Measurements from ENCODE around the gene MYO10. TPM values are rescaled to one million over a fixed set of nuclear protein-coding genes. Genes with fewer than 3 reads are reported as not detected.

Gene MYO10
- total and polyA plus RNA-seq, 9 donors = 10.8 to 35.8 (median 16.3) TPM

GRCh38 chr5:16733331-16734006 is 202.6 kb downstream of the MYO10 start:
- Histone ChIP-seq H3K4me3 (no peak overlapping the region), H3K27ac (no peak overlapping the region), H3K36me3 (no peaks in the 10 kb centered on the region), H3K9me3 (no peaks in the 10 kb centered on the region), H3K27me3 (no peaks in the 10 kb centered on the region), H3K4me1 (ENCODE audit: insufficient read depth) (peaks cover 2% of the 10 kb centered on the region)
- no peak for TF ChIP-seq POLR2A (IDR thresholded peaks at IDR 0.05)
- TF ChIP-seq CTCF (IDR thresholded peaks at IDR 0.05) = no peak
- TF ChIP-seq EP300 (IDR thresholded peaks at IDR 0.05) = no peak
- intact Hi-C loops (cut with DNase I) = no loop called here
- DNase-seq = no peak
- 81 to 89% (median 86%) methylated on average over 12 of the region's 12 CpGs for WGBS, 3 donors

DNA sequence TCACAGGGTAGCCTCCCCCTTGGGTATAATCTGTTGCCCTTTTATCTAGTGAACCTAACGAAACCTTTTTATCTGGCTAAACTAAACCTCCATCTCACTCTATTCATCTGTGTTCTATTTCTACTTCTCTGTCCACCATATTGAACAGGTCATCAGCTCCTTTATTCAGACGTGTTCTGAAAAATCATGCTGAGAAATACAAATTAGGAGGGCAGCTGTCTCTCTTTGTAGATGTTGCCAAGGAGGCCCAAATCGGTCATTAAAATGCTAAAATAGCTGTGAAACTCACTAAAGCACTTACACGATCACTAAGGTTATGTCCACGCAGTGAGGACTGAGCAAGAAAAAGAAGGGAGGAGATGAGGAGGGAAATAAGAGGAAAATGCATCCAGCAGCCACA is 203.7 kb downstream of the MYO10 start:
- DNase-seq = no peak
- Histone ChIP-seq H3K36me3 (no peaks in the 10 kb centered on the region), H3K4me3 (no peak overlapping the region), H3K4me1 (ENCODE audit: insufficient read depth) (peaks cover 6% of the 10 kb centered on the region), H3K27ac (no peak overlapping the region), H3K9me3 (no peaks in the 10 kb centered on the region), H3K27me3 (no peaks in the 10 kb centered on the region)
- 92 to 93% (median 92%) methylated on average over 5 of the region's 5 CpGs for WGBS, 3 donors
- intact Hi-C loops (cut with DNase I) = no loop called here
- no peak for TF ChIP-seq CTCF (IDR thresholded peaks at IDR 0.05)
- TF ChIP-seq EP300 (IDR thresholded peaks at IDR 0.05) = no peak
- TF ChIP-seq POLR2A (IDR thresholded peaks at IDR 0.05) = no peak

DNA sequence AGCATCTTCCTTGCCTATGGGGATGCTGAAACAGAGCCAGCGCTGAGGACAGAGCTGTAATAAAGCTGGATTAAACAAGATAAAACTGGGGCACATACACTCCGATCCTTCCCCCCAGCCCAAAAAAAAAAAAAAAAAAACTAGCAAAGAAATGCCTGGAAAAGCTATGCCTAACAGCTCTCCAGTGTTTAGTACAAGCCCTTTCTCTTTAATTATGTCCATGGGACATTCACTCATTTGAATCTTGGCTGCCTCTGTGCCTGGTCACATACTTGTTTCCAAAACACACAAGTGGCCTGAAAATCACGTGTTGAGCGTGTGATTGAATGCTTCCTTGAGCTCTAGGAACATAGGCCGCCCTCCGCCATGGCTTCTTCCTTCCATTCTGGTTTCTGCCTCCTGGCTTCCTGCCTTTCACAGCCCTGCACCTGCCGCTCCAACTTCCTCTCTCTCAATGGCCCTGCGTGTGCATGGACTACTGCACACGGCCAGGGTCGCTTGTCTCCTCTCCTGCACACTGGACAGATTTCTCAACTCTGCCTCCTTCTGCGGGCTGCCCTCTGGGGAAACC is 208.2 kb downstream of the MYO10 start:
- TF ChIP-seq EP300 (IDR thresholded peaks at IDR 0.05) (no peak), POLR2A (IDR thresholded peaks at IDR 0.05) (no peak), CTCF (IDR thresholded peaks at IDR 0.05) (no peak)
- Histone ChIP-seq H3K4me1 (ENCODE audit: insufficient read depth) (peaks cover 3% of the 10 kb centered on the region), H3K27me3 (no peaks in the 10 kb centered on the region), H3K4me3 (no peak overlapping the region), H3K9me3 (peaks cover 0 to 3% of the 10 kb centered on the region in 2 donors), H3K36me3 (no peaks in the 10 kb centered on the region), H3K27ac (no peak overlapping the region)
- WGBS, 3 donors = 53 to 65% (median 56%) methylated on average over 11 of the region's 11 CpGs
- DNase-seq = no peak
- intact Hi-C loops (cut with DNase I) = no loop called here

- Histone ChIP-seq H3K27ac (no peak overlapping the region), H3K36me3 (no peaks in the 10 kb centered on the region), H3K27me3 (no peaks in the 10 kb centered on the region), H3K4me1 (ENCODE audit: insufficient read depth) (peaks cover 3% of the 10 kb centered on the region), H3K4me3 (no peak overlapping the region), H3K9me3 (peaks cover 0 to 3% of the 10 kb centered on the region in 2 donors)
- no peak for DNase-seq
- WGBS, 3 donors = 78 to 84% (median 81%) methylated on average over 5 of the region's 5 CpGs
- intact Hi-C loops (cut with DNase I) = no loop called here
- TF ChIP-seq EP300 (IDR thresholded peaks at IDR 0.05) = no peak
- no peak for TF ChIP-seq CTCF (IDR thresholded peaks at IDR 0.05)
- no peak for TF ChIP-seq POLR2A (IDR thresholded peaks at IDR 0.05)
These were observed 209.5 kb downstream of the MYO10 start for GRCh38 chr5:16726538-16726946.
